T-helper 2 cell (primary cell): ENCODE data around the gene SCAANT1.
A peak's percentile ranks its signal among the peaks of the same experiment; 100 is the strongest.

Source experiments
- DNase-seq, 5 experiments: peaks; one replicate each; pipeline versions ENCODE4 v3.0.0 to v3.0.0-alpha.2; 2012 to 2022

SCAANT1 gene

GRCh38 chr3:63863150-63864007 lies 48.8 kb downstream of the SCAANT1 start, which contains the start of the genes ATXN7 and THOC7:
Gene ATXN7, plus strand, starts transcription at chr3:63863867. Its CDS starts 48,732 bp downstream, at chr3:63912599.
Gene THOC7, minus strand, starts transcription at chr3:63863805. Its CDS starts 15 bp downstream, at chr3:63863790.
- peak; percentile 50 to 86 (median 67) for DNase-seq

- DNase-seq = peak in 1 of 5 experiments; percentile 9
Observed at GRCh38 chr3:63862804-63863149, 49.4 kb downstream of the SCAANT1 start.
